HEK293T (cell line): ENCODE data around the gene FXYD6.
A peak's percentile ranks its signal among the peaks of the same experiment; 100 is the strongest.
"Not testable (repeated sequence)": the region's sequence is repeated elsewhere in the genome, so short reads cannot be mapped to it uniquely, and the experiment has no call there.

Experiments
- CTCF ChIA-PET: fragments of 350-600 bp; formaldehyde crosslinking; extraction: SDS; loops from one replicate; lab custom pipeline; 2021; ENCODE audit warnings: antibody characterized with exemption, inconsistent platforms; lab: Yijun Ruan, JAX
- POLR2A ChIA-PET: fragments of 350-600 bp; formaldehyde crosslinking; extraction: SDS; loops from one replicate; lab custom pipeline; 2020; ENCODE audit warnings: antibody characterized with exemption, inconsistent platforms; lab: Yijun Ruan, JAX
- DNase-seq: peaks from one replicate; pipeline ENCODE4 v3.0.0; 2012; ENCODE audit warnings: mixed read lengths; ENCODE audit errors: extremely low spot score
- ARNT ChIP-seq: fragments of 450-650 bp; IDR thresholded peaks from 2 replicates; pipeline ENCODE4 v1.6.1; 2017; ENCODE audit warnings: mild to moderate bottlenecking
- BHLHE40 ChIP-seq: fragments of 450-650 bp; IDR thresholded peaks from 2 replicates; pipeline ENCODE4 v1.6.1; 2016; ENCODE audit warnings: mild to moderate bottlenecking, moderate library complexity, borderline replicate concordance
- CTBP1 ChIP-seq: fragments of 450-650 bp; IDR thresholded peaks from 2 replicates; pipeline ENCODE4 v1.6.1; 2016; ENCODE audit warnings: borderline replicate concordance
- ELF4 ChIP-seq: fragments of 450-650 bp; IDR thresholded peaks from 2 replicates; pipeline ENCODE4 v1.6.1; 2017; ENCODE audit warnings: antibody characterized with exemption
- FOXA1 ChIP-seq: fragments of 450-650 bp; IDR thresholded peaks from 2 replicates; pipeline ENCODE4 v1.6.1; 2016; ENCODE audit warnings: mild to moderate bottlenecking
- FOXK2 ChIP-seq: fragments of 450-650 bp; IDR thresholded peaks from 2 replicates; pipeline ENCODE4 v1.6.1; 2016; ENCODE audit warnings: mild to moderate bottlenecking
- FOXM1 ChIP-seq: fragments of 450-650 bp; IDR thresholded peaks from 2 replicates; pipeline ENCODE4 v1.6.1; 2017; ENCODE audit warnings: mild to moderate bottlenecking, borderline replicate concordance
- HDGF ChIP-seq: fragments of 450-650 bp; IDR thresholded peaks from 2 replicates; pipeline ENCODE4 v1.6.1; 2017; ENCODE audit warnings: antibody characterized with exemption, borderline replicate concordance
- L3MBTL2 ChIP-seq: fragments of 450-650 bp; conservative IDR thresholded peaks from 2 replicates; pipeline ENCODE4 v1.6.1; 2016; ENCODE audit warnings: mild to moderate bottlenecking
- LEF1 ChIP-seq: fragments of 450-650 bp; IDR thresholded peaks from 2 replicates; pipeline ENCODE4 v1.6.1; 2017; ENCODE audit warnings: mild to moderate bottlenecking, borderline replicate concordance
- NFRKB ChIP-seq: fragments of 450-650 bp; IDR thresholded peaks from 2 replicates; pipeline ENCODE4 v1.6.1; 2016; ENCODE audit warnings: mild to moderate bottlenecking, moderate library complexity
- SP1 ChIP-seq: fragments of 450-650 bp; IDR thresholded peaks from 2 replicates; pipeline ENCODE4 v1.6.1; 2017
- SUZ12 ChIP-seq: fragments of 450-650 bp; IDR thresholded peaks from 2 replicates; pipeline ENCODE4 v1.6.1; 2016; ENCODE audit warnings: mild to moderate bottlenecking
- TARDBP ChIP-seq: fragments of 450-650 bp; IDR thresholded peaks from 2 replicates; pipeline ENCODE4 v1.6.1; 2016
- ZNF384 ChIP-seq: fragments of 450-650 bp; IDR thresholded peaks from 2 replicates; pipeline ENCODE4 v1.6.1; 2016
- TF ChIP-seq, protein P1 (sequence below): fragments of 450-650 bp; IDR thresholded peaks from 2 replicates; pipeline ENCODE4 v1.6.1; 2016

FXYD6 gene, protein sequence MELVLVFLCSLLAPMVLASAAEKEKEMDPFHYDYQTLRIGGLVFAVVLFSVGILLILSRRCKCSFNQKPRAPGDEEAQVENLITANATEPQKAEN

DNA sequence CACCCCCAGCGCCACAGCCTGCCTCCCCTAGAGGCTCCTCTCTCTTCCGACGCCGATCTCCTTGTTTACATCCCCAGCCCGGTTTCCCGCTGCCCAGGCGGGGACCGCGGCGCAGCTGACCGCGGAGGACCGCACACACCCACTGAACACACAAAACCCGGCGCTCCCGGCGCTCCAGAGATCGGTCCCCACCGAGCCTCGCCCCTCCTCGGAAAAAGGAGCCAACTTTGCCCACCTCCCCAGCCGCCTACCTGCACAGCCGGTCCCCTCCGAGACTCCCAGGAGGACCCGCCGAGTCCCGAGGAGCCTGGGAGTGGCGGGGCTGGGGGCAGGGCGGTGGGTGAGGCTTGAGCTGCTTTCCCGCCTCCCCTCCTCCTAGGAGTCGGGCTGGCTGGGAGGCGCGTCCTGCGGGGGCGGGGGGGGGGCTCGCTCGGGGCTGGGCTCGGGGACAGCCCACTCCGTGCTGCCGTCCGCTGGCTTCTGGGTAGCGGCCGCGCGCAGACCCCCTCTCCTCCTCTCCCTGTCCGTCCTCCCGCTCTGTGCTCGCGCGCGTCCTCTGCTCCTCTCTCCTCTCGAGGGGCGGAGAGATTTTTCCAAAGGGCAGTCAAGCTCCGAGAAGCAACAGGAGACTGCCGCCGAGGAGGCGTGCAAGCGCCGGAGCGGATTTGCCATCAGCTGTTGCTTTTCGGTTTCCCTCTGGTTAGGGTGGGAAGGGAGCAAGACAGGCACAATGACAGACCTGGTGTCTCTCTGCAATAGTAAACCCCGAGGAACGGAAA, at the start of gene FXYD6:
Gene FXYD6 (minus strand): TSS at position 318 of the 779 bp plus-strand sequence. CDS start 33,882 bp downstream, outside the sequence.
- ChIA-PET POLR2A (interaction anchor here (0.7 to 1.6 kb wide), 4 partner anchors 8 to 45 kb away, joined by 3 to 7 read pairs (median 4); no protein-coding TSS in a partner anchor), CTCF (interaction anchor here (0.7 to 1.4 kb wide), 3 partner anchors 15 to 70 kb away, joined by 3 read pairs; no protein-coding TSS in a partner anchor)
- peak; percentile 77 for DNase-seq
- TF ChIP-seq L3MBTL2 (0 out of 2 replicates have a peak, but pooled peaks have one; percentile 21), SUZ12 (no peak)

DNA sequence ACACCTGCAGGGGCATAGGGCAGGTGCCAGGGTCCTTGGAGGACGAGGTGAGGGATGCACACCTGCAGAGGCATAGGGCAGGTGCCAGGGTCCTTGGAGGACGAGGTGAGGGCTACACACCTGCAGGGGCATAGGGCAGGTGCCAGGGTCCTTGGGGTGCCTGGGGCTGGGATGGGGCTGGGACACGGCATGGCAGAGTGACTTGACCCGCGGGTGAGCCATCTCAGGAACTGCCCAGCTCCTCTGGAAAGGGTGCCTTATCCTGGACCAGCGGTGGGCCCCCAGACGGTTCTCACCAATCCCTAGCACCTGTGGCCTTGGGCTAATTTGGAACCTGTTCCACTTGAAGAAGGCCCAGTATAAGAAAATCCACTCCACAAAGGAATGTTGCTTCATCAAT, 49.7 kb upstream of the FXYD6 start:
- CTCF ChIA-PET, POLR2A ChIA-PET, DNase-seq: not testable (repeated sequence)

DNA sequence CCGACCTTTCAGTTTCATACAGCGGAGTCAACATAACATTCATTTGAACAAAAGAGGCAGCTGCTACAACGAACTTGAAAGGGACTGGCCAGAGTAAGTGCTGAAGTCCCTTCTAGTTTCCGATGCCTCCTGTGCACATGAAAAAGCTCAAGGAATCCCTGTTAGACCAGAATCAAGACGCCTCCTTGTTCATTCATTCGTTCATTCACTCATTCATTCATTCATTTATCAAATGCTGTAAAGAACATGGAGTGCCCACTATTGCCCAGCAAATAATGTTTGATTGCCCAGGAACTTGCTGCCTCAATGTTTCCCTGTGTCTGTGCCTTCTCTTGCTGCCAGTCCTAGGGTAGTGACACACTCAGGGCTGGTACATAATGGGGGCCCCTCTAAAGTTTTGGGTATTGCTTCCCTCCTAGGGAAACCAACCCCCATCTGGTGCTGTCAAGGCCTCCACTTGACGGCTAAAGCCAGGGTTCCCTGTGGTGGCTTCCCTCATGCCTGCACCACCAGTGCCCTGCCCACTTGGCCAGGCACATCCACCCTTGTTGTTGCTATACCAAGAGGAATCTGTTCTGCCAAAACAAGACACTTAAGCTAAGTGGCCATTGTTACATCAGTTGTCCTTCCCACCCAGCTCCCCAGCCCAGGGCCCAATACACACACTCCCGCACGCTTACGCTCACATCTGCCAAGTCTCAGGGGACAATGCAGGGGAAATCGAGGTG, 48.9 kb upstream of the FXYD6 start:
- TF ChIP-seq TARDBP (no peak), NFRKB (no peak), LEF1 (no peak), HDGF (no peak), FOXM1 (no peak), CTBP1 (no peak), ARNT (no peak), FOXA1 (no peak), L3MBTL2 (no peak), BHLHE40 (no peak), ELF4 (no peak), FOXK2 (no peak), SP1 (no peak), ZNF384 (no peak), SUZ12 (no peak)
- TF ChIP-seq, protein P1, sequence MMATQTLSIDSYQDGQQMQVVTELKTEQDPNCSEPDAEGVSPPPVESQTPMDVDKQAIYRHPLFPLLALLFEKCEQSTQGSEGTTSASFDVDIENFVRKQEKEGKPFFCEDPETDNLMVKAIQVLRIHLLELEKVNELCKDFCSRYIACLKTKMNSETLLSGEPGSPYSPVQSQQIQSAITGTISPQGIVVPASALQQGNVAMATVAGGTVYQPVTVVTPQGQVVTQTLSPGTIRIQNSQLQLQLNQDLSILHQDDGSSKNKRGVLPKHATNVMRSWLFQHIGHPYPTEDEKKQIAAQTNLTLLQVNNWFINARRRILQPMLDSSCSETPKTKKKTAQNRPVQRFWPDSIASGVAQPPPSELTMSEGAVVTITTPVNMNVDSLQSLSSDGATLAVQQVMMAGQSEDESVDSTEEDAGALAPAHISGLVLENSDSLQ: no peak
- ChIA-PET CTCF (no interaction called here), POLR2A (no interaction called here)
- DNase-seq: no peak

DNA sequence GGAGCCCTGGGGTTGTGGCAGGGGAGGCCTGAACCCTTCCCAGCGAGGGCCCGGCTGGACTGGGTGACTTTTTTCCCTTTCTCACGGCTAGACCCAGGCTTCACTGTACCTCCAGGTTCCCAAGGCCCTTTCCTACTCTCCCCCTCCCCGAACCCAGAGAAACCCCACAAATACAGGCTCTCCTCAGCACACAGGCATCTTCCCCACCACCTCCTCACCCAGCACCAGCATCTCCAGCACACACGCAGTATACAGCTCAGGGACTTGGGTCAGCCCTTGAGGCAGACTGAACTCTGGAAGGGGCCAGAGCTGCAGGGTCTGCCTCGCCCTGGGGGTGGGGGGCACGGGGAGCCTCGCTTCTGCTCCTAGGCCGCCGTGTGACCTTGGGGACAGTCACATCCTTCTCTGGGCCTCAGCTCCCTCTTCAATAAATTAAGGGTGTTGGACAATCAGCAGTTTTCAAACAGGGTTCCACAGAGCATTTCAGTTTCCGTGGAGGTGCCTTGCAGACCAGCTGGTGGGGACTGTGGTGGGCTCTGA, 48.2 kb upstream of the FXYD6 start:
- CTCF ChIA-PET: interaction anchor here (1.9 kb wide), 1 partner anchor 22 kb away, joined by 8 read pairs; no protein-coding TSS in a partner anchor
- DNase-seq: no peak
- POLR2A ChIA-PET: interaction anchor here (1.7 kb wide), 1 partner anchor 17 kb away, joined by 6 read pairs; no protein-coding TSS in a partner anchor
- no peak for TF ChIP-seq BHLHE40
- TF ChIP-seq SP1: no peak
- TF ChIP-seq SUZ12: no peak
- TF ChIP-seq FOXK2: no peak
- no peak for TF ChIP-seq ELF4
- no peak for TF ChIP-seq NFRKB
- TF ChIP-seq ARNT: no peak
- no peak for TF ChIP-seq CTBP1
- no peak for TF ChIP-seq L3MBTL2
- no peak for TF ChIP-seq HDGF
- TF ChIP-seq ZNF384: no peak
- no peak for TF ChIP-seq FOXM1

DNA sequence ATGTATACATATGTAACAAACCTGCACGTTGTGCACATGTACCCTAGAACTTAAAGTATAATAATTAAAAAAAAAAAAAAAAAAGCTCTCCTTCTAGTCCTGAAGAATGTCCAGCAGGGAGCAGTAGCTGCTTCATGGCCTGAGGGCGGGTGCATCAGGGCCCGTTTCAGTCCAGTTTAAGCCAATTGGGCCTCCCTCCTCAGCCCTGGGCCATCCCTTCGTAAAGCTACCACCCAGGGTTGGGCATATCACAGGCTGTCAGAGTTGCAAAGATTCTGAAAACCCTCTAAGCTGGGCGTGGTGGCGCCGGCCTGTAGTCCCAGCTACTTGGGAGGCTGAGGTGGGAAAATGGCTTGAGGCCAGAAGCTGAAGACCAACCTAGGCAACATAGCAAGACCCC, 47.3 kb upstream of the FXYD6 start:
- no peak for DNase-seq
- ChIA-PET POLR2A (interaction anchor here (1.7 kb wide), 1 partner anchor 16 kb away, joined by 6 read pairs; no protein-coding TSS in a partner anchor), CTCF (interaction anchor here (0.8 to 1.9 kb wide), 2 partner anchors 8 to 23 kb away, joined by 4 to 8 read pairs; no protein-coding TSS in a partner anchor)
- TF ChIP-seq, protein P1: no peak
- TF ChIP-seq ZNF384: peak; percentile 54; the same call in 1 of the 2 replicates
- TF ChIP-seq LEF1: no peak

DNA sequence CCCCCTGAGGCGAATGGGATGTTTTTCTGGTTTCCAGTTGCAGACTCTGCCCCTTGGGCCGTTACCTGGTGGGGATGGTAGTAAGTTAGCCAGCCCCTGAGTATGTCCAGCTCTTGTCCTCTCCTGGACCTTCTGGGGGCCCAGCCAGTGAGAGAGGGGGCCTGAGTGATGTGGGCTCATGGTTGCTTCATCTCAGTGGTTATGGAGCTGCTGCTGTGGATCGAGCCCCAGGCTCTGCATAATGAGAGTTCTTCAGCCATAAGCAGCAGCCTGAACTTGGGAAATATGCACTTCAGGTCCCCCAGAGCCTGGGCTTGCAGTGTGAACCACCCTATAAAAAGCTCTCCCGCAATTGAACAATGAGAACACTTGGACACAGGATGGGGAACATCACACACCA, 46.8 kb upstream of the FXYD6 start:
- no peak for DNase-seq
- CTCF ChIA-PET: interaction anchor here (0.8 to 1.9 kb wide), 2 partner anchors 9 to 24 kb away, joined by 4 to 8 read pairs; no protein-coding TSS in a partner anchor
- no peak for TF ChIP-seq LEF1
- TF ChIP-seq ZNF384: no peak
- TF ChIP-seq SUZ12: no peak
- no peak for TF ChIP-seq HDGF
- no peak for TF ChIP-seq ELF4
- TF ChIP-seq BHLHE40: no peak
- TF ChIP-seq, protein P1: no peak
- no peak for TF ChIP-seq SP1
- POLR2A ChIA-PET: interaction anchor here (1.7 kb wide), 1 partner anchor 16 kb away, joined by 6 read pairs; no protein-coding TSS in a partner anchor
